SK-N-SH treated with all-trans-retinoic acid at 6 μM for 48 hours (cell line): Measurements from ENCODE around the gene MRPL34.

Experiments used
- ARNTL ChIP-seq: fragments of 450-650 bp; formaldehyde crosslinking; IDR thresholded peaks from 2 replicates; pipeline ENCODE4 v1.5.0; 2020; ENCODE audit warnings: low read depth, mild to moderate bottlenecking, moderate library complexity, borderline replicate concordance
- CSDC2 ChIP-seq: fragments of 250-450 bp; sonication (Bioruptor Pico); IDR thresholded peaks from 2 replicates; pipeline ENCODE4 v1.5.0; 2020; ENCODE audit warnings: mild to moderate bottlenecking, moderate library complexity
- GLIS3 ChIP-seq: fragments of 250-450 bp; sonication (Bioruptor Pico); IDR thresholded peaks from 2 replicates; pipeline ENCODE4 v1.5.0; 2020; ENCODE audit warnings: mild to moderate bottlenecking, moderate library complexity
- PPARA ChIP-seq: fragments of 250-450 bp; sonication (Bioruptor Pico); IDR thresholded peaks from 2 replicates; pipeline ENCODE4 v1.5.0; 2020; ENCODE audit warnings: mild to moderate bottlenecking, borderline replicate concordance
- ZFP30 ChIP-seq: fragments of 450-650 bp; formaldehyde crosslinking; IDR thresholded peaks from 2 replicates; pipeline ENCODE4 v1.5.0; 2022; ENCODE audit warnings: mild to moderate bottlenecking, moderate library complexity
- TF ChIP-seq, protein P1 (sequence below): fragments of 250-450 bp; sonication (Bioruptor Pico); IDR thresholded peaks from 2 replicates; pipeline ENCODE4 v1.8.0; 2020; ENCODE audit warnings: mild to moderate bottlenecking, moderate library complexity, borderline replicate concordance
- TF ChIP-seq, protein P2 (sequence below): fragments of 250-450 bp; sonication (Bioruptor Pico); IDR thresholded peaks from 2 replicates; pipeline ENCODE4 v1.8.0; 2021; ENCODE audit warnings: low read depth, mild to moderate bottlenecking, moderate library complexity, borderline replicate concordance
- TF ChIP-seq, protein P3 (sequence below): fragments of 250-450 bp; sonication (Bioruptor Pico); IDR thresholded peaks from 2 replicates; pipeline ENCODE4 v1.5.0; 2020; ENCODE audit warnings: mild to moderate bottlenecking, moderate library complexity

DNA sequence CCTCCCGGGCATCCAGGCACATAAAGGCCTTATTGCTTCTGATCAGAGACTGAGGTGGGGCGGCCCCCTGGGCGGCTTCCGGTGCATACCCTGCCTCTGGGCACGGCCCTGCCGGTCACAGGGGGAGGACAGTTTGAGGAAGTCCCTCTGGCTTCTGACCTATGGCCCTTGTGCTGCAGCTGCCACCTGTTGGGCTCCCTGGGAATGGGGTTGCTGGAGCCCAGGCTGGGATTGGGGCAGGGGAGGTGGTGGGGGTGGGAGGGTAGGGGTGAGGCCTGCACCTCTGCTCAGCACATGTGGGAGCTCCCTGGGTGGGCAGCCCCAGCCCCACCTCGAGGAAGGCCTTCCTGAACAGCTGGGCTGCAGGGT is 18.3 kb downstream of the MRPL34 start:
- no peak for TF ChIP-seq GLIS3 (CRISPR knock-in tag)
- no peak for TF ChIP-seq CSDC2 (CRISPR knock-in tag)
- TF ChIP-seq, protein P1, sequence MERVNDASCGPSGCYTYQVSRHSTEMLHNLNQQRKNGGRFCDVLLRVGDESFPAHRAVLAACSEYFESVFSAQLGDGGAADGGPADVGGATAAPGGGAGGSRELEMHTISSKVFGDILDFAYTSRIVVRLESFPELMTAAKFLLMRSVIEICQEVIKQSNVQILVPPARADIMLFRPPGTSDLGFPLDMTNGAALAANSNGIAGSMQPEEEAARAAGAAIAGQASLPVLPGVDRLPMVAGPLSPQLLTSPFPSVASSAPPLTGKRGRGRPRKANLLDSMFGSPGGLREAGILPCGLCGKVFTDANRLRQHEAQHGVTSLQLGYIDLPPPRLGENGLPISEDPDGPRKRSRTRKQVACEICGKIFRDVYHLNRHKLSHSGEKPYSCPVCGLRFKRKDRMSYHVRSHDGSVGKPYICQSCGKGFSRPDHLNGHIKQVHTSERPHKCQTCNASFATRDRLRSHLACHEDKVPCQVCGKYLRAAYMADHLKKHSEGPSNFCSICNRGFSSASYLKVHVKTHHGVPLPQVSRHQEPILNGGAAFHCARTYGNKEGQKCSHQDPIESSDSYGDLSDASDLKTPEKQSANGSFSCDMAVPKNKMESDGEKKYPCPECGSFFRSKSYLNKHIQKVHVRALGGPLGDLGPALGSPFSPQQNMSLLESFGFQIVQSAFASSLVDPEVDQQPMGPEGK = no peak
- TF ChIP-seq, protein P2, sequence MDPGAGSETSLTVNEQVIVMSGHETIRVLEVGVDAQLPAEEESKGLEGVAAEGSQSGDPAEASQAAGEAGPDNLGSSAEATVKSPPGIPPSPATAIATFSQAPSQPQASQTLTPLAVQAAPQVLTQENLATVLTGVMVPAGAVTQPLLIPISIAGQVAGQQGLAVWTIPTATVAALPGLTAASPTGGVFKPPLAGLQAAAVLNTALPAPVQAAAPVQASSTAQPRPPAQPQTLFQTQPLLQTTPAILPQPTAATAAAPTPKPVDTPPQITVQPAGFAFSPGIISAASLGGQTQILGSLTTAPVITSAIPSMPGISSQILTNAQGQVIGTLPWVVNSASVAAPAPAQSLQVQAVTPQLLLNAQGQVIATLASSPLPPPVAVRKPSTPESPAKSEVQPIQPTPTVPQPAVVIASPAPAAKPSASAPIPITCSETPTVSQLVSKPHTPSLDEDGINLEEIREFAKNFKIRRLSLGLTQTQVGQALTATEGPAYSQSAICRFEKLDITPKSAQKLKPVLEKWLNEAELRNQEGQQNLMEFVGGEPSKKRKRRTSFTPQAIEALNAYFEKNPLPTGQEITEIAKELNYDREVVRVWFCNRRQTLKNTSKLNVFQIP (CRISPR knock-in tag) = no peak
- TF ChIP-seq ARNTL (CRISPR knock-in tag) = no peak
- no peak for TF ChIP-seq ZFP30 (CRISPR knock-in tag)
- TF ChIP-seq, protein P3, sequence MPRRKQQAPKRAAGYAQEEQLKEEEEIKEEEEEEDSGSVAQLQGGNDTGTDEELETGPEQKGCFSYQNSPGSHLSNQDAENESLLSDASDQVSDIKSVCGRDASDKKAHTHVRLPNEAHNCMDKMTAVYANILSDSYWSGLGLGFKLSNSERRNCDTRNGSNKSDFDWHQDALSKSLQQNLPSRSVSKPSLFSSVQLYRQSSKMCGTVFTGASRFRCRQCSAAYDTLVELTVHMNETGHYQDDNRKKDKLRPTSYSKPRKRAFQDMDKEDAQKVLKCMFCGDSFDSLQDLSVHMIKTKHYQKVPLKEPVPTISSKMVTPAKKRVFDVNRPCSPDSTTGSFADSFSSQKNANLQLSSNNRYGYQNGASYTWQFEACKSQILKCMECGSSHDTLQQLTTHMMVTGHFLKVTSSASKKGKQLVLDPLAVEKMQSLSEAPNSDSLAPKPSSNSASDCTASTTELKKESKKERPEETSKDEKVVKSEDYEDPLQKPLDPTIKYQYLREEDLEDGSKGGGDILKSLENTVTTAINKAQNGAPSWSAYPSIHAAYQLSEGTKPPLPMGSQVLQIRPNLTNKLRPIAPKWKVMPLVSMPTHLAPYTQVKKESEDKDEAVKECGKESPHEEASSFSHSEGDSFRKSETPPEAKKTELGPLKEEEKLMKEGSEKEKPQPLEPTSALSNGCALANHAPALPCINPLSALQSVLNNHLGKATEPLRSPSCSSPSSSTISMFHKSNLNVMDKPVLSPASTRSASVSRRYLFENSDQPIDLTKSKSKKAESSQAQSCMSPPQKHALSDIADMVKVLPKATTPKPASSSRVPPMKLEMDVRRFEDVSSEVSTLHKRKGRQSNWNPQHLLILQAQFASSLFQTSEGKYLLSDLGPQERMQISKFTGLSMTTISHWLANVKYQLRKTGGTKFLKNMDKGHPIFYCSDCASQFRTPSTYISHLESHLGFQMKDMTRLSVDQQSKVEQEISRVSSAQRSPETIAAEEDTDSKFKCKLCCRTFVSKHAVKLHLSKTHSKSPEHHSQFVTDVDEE (CRISPR knock-in tag) = no peak
- no peak for TF ChIP-seq PPARA (CRISPR knock-in tag)
